KOPT-K1 (cell line): ENCODE data around the gene UNC45A.
A peak's percentile ranks its signal among the peaks of the same experiment; 100 is the strongest.

Source experiments
- H3K27ac ChIP-seq: fragments of 200-600 bp; sonication (generic); 2 replicates; pipeline ENCODE4 v1.5.1; 2016; ENCODE audit warnings: antibody characterized with exemption, mild to moderate bottlenecking, low read depth, low read length; ENCODE audit not compliant: poor library complexity, severe bottlenecking
- H3K36me3 ChIP-seq: fragments of 200-600 bp; sonication (generic); 2 replicates; pipeline ENCODE4 v1.5.1; 2017; ENCODE audit warnings: antibody characterized with exemption, mild to moderate bottlenecking, low read length, moderate library complexity; ENCODE audit not compliant: insufficient read depth
- H3K9me3 ChIP-seq: fragments of 200-600 bp; sonication (generic); 2 replicates; pipeline ENCODE4 v1.5.1; 2017; ENCODE audit warnings: antibody characterized with exemption, low read length, mild to moderate bottlenecking; ENCODE audit not compliant: insufficient read depth, poor library complexity, severe bottlenecking

The UNC45A gene

DNA sequence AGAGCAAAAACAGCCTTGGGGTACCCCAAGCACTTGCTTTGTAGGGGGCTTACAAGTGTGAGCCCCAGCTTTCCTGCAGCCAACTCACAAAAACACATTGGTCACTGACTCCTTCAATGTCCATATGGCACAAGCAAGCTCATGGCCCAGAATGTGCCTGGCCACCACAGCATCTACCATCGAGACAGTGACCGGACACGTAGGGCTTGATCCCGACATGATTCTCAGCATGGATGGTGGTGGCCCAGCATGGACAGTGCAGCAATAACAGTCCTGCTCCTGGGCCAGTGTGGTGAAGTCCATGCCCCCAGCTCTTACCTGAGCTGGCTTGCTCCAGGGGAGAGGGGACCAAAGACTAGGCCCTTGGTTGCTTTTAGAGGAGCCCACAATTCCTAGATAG is 6.0 kb downstream of the UNC45A start:
- H3K9me3 ChIP-seq: no peaks in the 10 kb centered on the region
- peaks cover 78% of the 10 kb centered on the region for H3K36me3 ChIP-seq
- no peak overlapping the region for H3K27ac ChIP-seq

DNA sequence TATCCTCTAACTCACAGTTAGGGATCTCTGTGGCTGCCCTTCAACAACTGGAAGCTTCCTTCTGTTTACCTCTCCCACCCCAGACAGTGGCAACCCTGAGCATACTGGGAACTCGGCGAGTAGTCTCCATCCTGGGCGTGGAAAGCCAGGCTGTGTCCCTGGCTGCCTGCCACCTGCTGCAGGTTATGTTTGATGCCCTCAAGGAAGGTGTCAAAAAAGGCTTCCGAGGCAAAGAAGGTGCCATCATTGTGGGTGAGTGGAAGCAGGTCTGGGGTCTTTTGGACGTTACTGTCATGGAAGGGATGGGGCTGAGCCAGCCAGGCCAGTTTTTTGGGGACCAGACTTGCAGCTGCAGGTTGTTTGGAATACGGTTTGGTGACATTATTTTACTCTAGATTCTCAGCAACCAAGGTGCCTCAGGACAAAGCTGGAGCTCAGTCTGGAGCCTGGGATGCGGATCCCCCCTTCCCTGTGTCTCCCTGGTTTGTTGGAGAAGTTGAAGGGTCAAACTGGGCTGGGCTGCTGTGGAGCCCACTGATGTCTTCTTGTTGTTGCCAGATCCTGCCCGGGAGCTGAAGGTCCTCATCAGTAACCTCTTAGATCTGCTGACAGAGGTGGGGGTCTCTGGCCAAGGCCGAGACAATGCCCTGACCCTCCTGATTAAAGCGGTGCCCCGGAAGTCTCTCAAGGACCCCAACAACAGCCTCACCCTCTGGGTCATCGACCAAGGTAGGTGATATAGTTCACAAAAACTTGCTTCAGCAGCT is 7.5 kb downstream of the UNC45A start:
- H3K27ac ChIP-seq: no peak overlapping the region
- peaks cover 83% of the 10 kb centered on the region for H3K36me3 ChIP-seq
- H3K9me3 ChIP-seq: no peaks in the 10 kb centered on the region

DNA sequence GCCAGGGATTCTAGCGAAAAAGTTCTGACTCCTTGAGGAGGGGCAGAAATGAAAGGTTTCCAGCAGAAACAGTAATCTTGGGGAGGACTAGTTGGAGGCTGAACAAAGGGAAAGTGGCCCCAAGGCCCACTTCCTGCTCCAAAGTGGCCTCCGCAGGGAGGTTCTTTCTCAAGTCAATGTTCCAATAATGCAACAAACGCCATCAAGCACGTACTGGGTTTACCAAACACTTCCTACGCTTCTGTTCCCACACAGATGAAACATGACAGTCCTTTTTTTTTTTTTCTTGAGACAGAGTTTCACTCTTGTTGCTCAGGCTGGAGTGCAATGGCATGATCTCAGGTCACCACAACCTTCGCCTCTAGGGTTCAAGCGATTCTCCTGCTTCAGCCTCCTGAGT is 10.0 kb downstream of the UNC45A start:
- H3K27ac ChIP-seq: no peak overlapping the region
- H3K36me3 ChIP-seq: peaks cover 89% of the 10 kb centered on the region
- no peaks in the 10 kb centered on the region for H3K9me3 ChIP-seq

GRCh38 chr15:90946538-90946937 is 11.5 kb downstream of the UNC45A start:
- Histone ChIP-seq H3K27ac (no peak overlapping the region), H3K9me3 (no peaks in the 10 kb centered on the region), H3K36me3 (peaks cover 89% of the 10 kb centered on the region)

DNA sequence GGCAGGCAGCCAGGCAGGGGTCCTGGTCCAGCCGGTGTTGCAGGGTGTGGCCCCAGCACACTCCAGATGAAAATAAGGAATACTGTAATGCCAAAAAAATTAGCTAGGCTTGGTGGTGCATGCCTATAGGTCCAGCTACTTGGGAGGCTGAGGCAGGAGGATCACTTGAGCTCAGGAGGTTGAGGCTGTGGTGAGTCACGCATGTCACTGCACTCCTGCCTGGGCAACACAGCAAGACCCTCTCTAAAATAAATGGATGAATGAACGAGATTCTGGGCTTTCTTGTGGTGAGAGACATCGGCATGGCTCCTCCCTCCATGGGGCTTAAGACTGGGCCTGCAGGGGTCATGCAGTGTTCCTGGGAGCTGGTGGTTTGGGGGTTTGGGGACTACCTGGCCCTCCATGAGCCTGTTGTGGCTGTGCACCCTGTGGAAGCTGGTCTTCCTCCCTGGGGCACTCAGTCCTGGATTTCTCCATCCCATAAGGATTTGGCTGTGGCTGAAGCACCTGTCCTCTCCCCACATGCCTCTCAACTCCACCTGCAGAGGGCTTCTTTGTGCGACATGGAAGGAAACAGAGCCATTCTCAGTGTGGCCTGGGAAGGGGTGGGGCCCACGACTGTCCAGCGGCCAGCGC is 12.0 kb downstream of the UNC45A start:
- Histone ChIP-seq H3K9me3 (no peaks in the 10 kb centered on the region), H3K27ac (no peak overlapping the region), H3K36me3 (peaks cover 90% of the 10 kb centered on the region)

GRCh38 chr15:90947577-90948357 is 12.7 kb downstream of the UNC45A start:
- no peaks in the 10 kb centered on the region for H3K9me3 ChIP-seq
- peaks cover 90% of the 10 kb centered on the region for H3K36me3 ChIP-seq
- H3K27ac ChIP-seq: no peak overlapping the region

DNA sequence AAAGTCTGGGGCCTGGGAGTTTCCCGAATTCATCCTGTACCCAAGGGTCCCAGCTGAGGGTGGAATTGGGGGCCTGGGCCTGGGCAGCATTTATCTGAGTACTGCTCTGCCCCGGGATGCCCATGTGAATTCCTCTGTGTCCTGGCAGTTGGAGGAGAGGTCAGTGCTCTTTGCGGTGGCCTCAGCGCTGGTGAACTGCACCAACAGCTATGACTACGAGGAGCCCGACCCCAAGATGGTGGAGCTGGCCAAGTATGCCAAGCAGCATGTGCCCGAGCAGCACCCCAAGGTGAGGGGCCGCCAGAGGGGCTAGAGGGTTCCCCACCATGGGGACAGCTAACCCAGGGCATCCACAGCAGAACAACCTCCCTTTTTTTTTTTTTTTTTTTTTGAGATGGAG is 13.4 kb downstream of the UNC45A start:
- Histone ChIP-seq H3K27ac (no peak overlapping the region), H3K36me3 (peaks cover 90% of the 10 kb centered on the region), H3K9me3 (no peaks in the 10 kb centered on the region)

GRCh38 chr15:90949979-90950675 is 15.0 kb downstream of the UNC45A start:
- Histone ChIP-seq H3K9me3 (no peaks in the 10 kb centered on the region), H3K36me3 (peaks cover 81% of the 10 kb centered on the region), H3K27ac (no peak overlapping the region)

DNA sequence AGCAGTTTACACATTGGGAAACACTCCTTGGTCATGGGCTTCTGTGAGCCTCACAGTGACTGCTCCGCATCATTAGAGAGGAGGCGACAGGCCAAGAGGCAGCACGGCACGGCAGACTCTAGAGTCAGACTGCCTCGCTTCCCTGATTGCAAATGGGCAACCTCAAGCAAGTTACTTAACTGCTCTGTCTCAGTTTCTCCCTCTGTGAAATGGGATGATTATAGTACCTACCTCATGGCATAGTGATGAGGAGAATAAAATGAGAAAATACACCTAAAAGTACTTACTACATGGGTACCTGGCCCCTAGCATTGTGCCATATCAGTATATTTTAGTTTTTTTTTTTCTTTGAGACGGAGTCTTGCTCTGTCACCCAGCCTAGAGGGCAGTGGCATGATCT is 15.6 kb downstream of the UNC45A start:
- Histone ChIP-seq H3K27ac (no peak overlapping the region), H3K36me3 (peaks cover 79% of the 10 kb centered on the region), H3K9me3 (no peaks in the 10 kb centered on the region)

GRCh38 chr15:90952901-90953677 is 18.0 kb downstream of the UNC45A start:
- Histone ChIP-seq H3K27ac (no peak overlapping the region), H3K36me3 (peaks cover 68% of the 10 kb centered on the region), H3K9me3 (no peaks in the 10 kb centered on the region)

DNA sequence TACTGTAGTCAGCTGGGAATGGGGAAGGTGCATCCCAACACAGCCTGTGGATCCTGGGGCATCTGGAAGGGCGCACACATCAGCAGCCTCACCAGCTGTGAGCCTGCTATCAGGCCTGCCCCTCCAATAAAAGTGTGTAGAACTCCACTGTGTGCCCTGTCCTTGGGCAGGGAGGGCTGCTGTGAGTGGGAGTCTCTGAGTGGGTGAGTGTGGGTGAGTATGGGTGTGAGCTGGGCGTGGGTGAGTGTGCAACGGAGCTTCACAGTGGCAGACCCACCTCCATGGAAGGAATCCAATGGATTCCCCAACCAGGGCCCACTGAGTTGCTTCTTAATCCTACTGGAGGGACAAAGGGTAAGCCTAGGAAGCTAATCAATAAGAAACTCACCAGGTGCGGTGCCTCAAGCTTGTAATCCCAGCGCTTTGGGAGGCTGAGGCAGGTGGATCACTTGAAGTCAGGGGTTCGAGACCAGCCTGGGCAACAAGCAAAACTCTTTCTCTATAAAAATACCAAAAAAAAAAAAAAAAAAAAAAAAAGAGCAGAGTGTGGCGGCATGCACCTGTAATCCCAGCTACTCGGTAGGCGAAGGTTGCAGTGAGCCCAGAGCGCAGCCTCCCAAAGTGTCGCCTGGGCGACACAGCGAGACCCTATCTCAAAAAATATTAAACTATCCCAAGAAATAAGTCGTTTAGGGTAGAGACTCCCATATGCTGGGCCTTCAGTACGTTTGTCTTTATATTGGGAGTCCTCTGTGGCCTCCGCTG is 19.0 kb downstream of the UNC45A start:
- Histone ChIP-seq H3K9me3 (no peaks in the 10 kb centered on the region), H3K36me3 (peaks cover 68% of the 10 kb centered on the region), H3K27ac (peak overlapping the region; percentile 98)

DNA sequence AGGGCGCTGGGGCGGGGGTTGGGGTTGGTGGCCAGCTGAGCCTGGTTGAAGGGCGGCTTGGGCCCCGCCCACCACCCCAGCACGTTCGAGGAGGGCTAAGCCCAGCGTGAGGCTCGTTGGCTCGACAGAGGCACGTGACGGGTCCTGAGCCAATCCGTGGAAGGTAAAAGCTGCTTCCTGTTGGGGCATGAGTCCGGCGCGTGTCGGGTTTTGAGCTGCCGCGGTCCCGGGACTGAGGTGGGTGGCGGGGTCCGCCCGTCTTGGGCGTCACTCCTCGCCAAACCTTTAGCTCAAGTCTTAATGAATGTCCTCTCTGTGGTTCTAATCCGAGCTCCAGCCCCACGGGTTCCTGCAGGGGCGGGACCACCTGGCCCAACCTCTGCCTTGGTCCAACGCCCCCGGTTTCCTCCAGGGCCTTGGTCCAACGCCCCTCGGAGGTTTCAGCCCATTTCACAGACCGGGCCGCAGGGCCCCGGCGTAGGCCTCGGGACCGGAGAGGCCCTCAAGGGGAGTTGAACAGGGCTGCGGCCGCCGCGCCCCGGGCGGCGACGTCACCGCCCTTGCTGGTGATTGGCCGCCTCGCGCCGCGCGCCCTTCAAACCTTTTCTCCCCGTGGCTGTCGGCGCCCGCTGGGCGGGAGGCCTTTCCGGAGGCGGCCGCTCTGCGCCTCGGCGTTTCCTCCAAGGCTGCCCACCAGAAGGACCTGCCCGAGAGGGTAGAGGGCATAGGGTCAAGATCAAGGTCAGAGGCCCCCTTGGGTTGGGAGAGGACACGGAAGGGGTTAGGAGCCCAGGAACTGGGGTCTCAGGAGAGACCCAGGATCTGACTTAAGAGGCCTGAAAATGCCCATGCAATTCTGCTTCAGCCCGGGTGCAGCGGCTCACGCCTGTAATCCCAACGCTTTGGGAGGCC is 19.9 kb downstream of the UNC45A start, which contains the start of gene RCCD1:
RCCD1 (plus strand) TSS at position 173 of the 912 bp plus-strand sequence. CDS start 1,851 bp downstream, outside the sequence.
- peaks cover 68% of the 10 kb centered on the region for H3K36me3 ChIP-seq
- H3K27ac ChIP-seq: peak within 1 kb of the TSS; percentile 98

More for the DNA sequence above, 19.9 kb downstream of the UNC45A start, which contains the start of gene RCCD1:
- no peaks in the 10 kb centered on the region for H3K9me3 ChIP-seq
